ENCODE measurements around the gene LAP3. TPM values are rescaled to one million over a fixed set of nuclear protein-coding genes. Genes with fewer than 3 reads are reported as not detected.
A peak's percentile ranks its signal among the peaks of the same experiment; 100 is the strongest.

Gene LAP3
- polyA plus RNA-seq, 6 donors from 2014 or later = 33.4 to 54.5 (median 40.6) TPM

DNA sequence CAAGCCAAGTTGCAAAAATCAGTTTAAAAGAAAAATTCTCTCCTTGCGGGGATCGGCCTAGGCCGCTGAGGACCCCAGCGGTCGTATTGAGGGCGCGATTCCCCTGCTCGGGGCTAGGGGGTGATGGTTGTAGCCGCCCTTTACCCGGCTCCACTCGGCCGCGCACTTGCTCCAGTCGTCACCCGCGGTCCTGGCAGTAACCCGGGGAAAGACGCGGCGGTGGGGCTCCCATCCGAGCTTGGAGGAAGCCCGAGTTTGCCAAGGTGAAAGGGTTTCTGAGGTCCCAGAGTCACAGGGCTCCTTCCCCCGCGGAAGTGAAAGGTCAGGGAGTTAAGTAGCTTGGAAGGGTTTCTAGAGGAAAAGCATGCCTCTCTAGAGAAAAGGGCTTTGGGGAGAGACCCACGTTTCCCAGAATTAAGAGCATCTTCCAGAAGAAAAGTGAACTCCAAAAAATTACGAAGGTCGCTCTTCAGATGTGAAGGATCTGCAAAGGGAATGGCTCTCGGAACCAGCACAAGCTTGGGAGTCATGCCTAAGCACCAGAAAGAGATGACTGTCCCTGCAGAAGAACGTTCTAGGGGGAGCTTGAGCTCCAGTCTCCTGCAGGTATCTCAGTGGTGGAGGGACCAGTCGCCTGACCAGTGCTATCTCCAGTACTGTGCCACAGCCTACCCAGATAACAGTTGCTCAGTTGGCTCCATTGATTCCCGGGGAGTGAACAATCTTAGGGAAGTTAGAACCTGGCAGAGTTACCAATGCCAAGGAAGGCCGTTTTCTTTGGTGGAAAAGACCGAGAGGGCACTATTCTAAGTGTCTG is 875 bp downstream of the LAP3 start:
- Mint-ChIP-seq H3K4me3 (peak overlapping the region; percentile 90 to 97 (median 95)), H3K27ac (peak overlapping the region; percentile 94 to 99 (median 98)), H3K4me1 (peaks cover 19 to 26% (median 25%) of the 10 kb centered on the region in 3 donors), H3K9me3 (no peaks in the 10 kb centered on the region), H3K36me3 (peaks cover 0 to 6% of the 10 kb centered on the region in 2 donors), H3K27me3 (no peaks in the 10 kb centered on the region)
- ATAC-seq (ENCODE audit: low read depth in 2 of 2) = peak; percentile 5 to 13
- DNase-seq = peak; percentile 7

DNA sequence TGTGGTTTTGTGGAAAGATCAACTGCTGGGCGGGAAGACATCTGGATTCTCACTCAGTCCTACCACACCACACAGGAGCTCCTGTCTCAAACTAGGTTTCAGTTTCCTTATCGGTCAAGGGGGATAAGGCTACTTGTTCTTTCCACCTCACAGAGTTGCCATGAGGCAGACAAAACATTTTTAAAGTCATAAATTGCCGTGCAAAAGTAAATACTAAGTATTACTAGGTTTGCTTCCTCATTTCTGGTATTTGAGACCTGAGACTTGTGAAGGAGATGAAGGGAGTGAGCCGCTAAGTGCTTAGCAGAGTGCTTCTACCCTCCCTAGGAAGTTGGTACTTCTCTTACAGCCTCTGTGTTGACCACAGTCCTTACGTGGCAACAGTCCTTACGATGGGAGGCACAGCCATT is 1.5 kb downstream of the LAP3 start:
- DNase-seq = peak; percentile 19
- Mint-ChIP-seq H3K4me1 (peaks cover 19 to 26% (median 25%) of the 10 kb centered on the region in 3 donors), H3K36me3 (peaks cover 0 to 6% of the 10 kb centered on the region in 2 donors), H3K27me3 (no peaks in the 10 kb centered on the region), H3K9me3 (no peaks in the 10 kb centered on the region), H3K4me3 (peak overlapping the region; percentile 90 to 97 (median 95)), H3K27ac (peak overlapping the region; percentile 90 to 99 (median 96))
- ATAC-seq (ENCODE audit: low read depth in 2 of 2) = no peak

DNA sequence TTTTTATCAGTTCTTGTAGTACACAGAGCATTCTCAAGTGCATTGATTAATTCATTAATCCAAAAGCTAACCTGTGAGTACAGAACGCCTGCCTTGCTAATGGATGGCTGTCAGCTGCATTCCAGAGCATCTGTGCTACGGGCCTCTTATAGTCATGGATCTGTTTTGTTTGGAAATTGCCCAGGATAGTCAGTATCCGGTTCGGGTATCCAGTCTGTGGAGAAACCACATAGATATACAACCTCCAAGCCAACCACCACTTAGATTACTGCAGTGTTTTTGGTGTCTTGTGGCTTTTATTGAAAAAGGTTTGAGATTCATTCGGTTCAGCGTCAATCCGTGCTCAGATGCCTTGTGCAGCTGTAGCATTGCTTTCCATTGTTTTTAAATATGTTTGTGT is 4.0 kb downstream of the LAP3 start:
- ATAC-seq (ENCODE audit: low read depth in 2 of 2) (no peak), DNase-seq (no peak)
- H3K36me3 Mint-ChIP-seq = peaks cover 2 to 25% of the 10 kb centered on the region in 2 donors
- H3K27me3 Mint-ChIP-seq = no peaks in the 10 kb centered on the region
- no peaks in the 10 kb centered on the region for H3K9me3 Mint-ChIP-seq
- H3K4me3 Mint-ChIP-seq = peak overlapping the region in 2 of 8 donors; percentile 56 to 90
- no peak overlapping the region for H3K27ac Mint-ChIP-seq
- peaks cover 19 to 27% (median 26%) of the 10 kb centered on the region in 3 donors for H3K4me1 Mint-ChIP-seq

DNA sequence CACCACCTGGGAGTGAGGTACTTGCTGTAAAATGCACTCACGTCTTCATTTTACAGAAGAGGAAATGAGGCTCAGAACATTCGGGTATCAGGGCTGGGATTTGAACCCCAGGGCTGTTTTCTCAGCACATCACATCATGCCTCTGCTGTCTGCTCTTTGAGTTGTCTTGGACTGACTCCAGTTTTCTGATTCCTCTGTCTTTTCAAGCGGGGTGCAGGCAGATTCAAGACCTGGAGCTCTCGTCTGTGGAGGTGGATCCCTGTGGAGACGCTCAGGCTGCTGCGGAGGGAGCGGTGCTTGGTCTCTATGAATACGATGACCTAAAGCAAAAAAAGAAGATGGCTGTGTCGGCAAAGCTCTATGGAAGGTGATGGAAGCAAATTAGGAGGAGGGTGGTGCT is 6.3 kb downstream of the LAP3 start:
- Mint-ChIP-seq H3K4me3 (peak overlapping the region in 1 of 8 donors; percentile 22), H3K36me3 (peaks cover 7 to 36% of the 10 kb centered on the region in 2 donors), H3K4me1 (peaks cover 12 to 15% (median 13%) of the 10 kb centered on the region in 3 donors)

DNA sequence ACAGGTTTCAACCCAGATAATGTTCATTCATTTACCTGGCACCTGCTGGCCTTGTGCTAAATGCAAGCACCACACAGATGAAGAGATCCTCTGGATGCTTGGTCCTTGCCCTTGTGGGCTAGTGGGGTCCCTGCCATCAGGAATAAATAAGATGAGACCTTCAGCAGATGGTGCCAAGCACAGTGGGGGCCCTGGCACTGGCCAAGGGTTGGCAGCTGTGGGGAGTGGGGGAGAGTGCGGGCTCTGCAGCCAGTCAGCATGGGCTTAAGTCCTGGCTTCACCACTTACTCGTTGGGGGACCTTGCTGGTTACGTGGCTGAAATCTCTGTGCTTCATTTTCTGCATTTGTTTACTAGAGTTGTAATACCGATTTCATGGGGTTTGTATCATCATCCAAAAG is 6.9 kb downstream of the LAP3 start:
- Mint-ChIP-seq H3K27me3 (no peaks in the 10 kb centered on the region), H3K4me1 (peaks cover 5 to 9% (median 6%) of the 10 kb centered on the region in 3 donors), H3K4me3 (peak overlapping the region in 1 of 8 donors; percentile 72), H3K27ac (no peak overlapping the region), H3K9me3 (no peaks in the 10 kb centered on the region), H3K36me3 (peaks cover 7 to 36% of the 10 kb centered on the region in 2 donors)
- no peak for ATAC-seq (ENCODE audit: low read depth in 2 of 2)
- DNase-seq = no peak

More for the DNA sequence above, 6.3 kb downstream of the LAP3 start:
- H3K9me3 Mint-ChIP-seq = no peaks in the 10 kb centered on the region
- no peaks in the 10 kb centered on the region for H3K27me3 Mint-ChIP-seq
- no peak for DNase-seq
- no peak overlapping the region for H3K27ac Mint-ChIP-seq
- no peak for ATAC-seq (ENCODE audit: low read depth in 2 of 2)

DNA sequence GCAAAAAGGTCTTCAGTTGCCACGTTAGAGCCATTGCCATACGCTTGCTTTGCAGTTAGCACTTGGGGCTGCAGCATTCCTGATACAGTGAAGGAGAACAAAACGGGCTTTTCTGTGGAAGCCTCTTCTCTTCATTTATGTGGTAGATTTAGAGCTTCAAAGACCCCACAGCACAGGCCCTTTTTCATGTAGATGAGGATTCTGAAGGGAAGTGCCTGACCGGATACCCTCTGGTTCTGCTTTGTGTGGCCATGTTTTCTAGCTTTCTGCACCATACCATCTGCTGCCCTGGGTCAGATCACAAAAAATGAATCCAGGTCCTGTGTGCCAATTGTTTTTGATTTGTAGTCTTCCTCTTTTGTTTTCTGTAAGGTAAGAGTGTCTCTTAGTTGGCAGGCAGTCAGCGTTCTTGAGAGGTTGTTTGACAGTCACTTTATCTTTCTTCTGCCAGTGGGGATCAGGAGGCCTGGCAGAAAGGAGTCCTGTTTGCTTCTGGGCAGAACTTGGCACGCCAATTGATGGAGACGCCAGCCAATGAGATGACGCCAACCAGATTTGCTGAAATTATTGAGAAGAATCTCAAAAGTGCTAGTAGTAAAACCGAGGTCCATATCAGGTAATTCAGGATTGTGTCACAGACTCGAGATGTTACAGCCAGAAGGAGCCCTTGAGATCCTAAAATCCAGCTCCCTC is 7.7 kb downstream of the LAP3 start:
- no peak for DNase-seq
- H3K27ac Mint-ChIP-seq = peak overlapping the region in 1 of 6 donors; percentile 47
- no peaks in the 10 kb centered on the region for H3K9me3 Mint-ChIP-seq
- H3K27me3 Mint-ChIP-seq = no peaks in the 10 kb centered on the region
- ATAC-seq (ENCODE audit: low read depth in 2 of 2) = no peak
- H3K4me1 Mint-ChIP-seq = peaks cover 1 to 5% (median 3%) of the 10 kb centered on the region in 3 donors
- no peak overlapping the region for H3K4me3 Mint-ChIP-seq
- peaks cover 7 to 39% of the 10 kb centered on the region in 2 donors for H3K36me3 Mint-ChIP-seq

DNA sequence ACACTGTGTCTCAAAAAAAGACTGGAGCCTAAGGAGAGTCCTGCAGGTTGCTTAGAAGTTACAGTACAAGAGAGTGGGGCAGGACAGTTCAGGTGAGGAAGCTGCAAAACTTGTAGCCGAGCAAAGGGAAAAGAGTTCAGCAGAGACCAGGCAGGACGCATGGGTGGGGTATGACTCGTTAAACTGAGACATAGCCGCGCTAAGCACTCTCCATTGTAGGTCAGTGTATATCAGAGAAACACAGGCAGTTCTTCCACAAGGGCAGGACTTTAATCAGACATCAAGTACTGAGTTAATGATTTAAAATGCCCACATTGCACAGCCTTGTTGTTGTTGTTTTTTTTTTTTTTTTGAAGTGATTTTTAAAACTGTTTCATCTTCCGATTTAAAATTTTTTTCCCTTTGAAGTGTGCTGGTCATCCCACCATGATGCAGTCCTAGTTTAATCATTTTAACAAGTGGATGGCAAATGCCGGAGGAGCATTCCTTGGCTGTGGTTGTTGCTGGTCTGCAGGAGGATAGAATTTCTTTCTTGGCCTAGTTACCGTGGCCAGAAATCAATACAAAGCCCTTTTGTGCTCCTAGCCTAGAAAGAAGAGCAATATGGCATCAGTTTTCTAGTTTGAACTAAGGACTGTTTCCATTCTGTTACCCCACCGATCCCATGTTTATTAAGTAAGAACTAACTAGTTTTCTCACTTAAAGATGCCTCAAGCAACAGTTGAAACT is 10.3 kb downstream of the LAP3 start:
- Mint-ChIP-seq H3K9me3 (no peaks in the 10 kb centered on the region), H3K36me3 (peaks cover 7 to 36% of the 10 kb centered on the region in 2 donors), H3K4me1 (peaks cover 2 to 5% (median 3%) of the 10 kb centered on the region in 3 donors), H3K27ac (peak overlapping the region in 1 of 6 donors; percentile 65), H3K27me3 (no peaks in the 10 kb centered on the region), H3K4me3 (no peak overlapping the region)
- ATAC-seq (ENCODE audit: low read depth in 2 of 2) (no peak), DNase-seq (no peak)

DNA sequence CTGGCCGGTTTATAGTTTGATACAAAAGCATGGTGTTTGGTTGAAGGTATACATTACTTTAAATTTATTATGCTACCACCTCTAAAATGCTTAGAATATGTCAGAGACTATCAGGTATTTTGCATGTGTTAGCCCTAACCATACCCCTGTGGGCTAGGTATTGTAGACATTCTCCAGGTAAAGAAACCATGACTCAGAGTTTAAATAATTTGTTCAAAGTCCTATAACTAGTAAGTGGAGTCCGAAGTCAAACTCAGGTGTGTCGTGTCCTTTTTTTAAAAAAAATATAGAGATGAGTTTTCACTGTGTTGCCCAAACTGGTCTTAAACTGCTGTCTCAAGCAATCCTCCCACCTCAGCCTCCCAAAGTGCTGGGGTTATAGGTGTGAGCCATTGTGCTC is 12.4 kb downstream of the LAP3 start:
- Mint-ChIP-seq H3K36me3 (peaks cover 15 to 34% of the 10 kb centered on the region in 2 donors), H3K27me3 (no peaks in the 10 kb centered on the region), H3K27ac (no peak overlapping the region), H3K9me3 (no peaks in the 10 kb centered on the region), H3K4me3 (no peak overlapping the region), H3K4me1 (peaks cover 5 to 13% (median 12%) of the 10 kb centered on the region in 3 donors)
- DNase-seq = no peak
- ATAC-seq (ENCODE audit: low read depth in 2 of 2) = no peak

DNA sequence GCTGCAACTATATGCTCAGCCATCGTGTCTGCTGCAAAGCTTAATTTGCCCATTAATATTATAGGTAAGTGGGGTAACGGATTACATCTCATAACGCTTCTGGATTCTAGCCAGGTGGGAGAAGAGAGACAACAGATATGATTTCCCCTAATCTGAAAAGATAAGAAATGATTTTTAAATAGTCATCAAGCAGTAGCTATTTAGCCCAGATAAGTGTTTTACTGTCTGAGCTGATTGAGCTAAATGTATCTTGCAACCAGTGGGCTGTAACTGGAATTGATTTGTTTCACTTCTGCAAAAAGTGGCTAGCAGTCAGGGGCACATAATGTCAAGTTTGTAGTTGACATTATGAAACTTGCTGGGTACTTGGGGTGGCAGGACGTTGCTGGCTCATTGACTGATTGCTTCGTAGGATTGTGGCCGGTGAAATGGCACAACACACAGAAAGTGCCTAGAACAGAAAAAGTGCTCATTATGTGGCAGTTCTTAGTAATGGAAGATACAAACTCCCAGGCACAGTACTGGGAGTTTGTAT is 18.5 kb downstream of the LAP3 start:
- no peaks in the 10 kb centered on the region for H3K9me3 Mint-ChIP-seq
- peak; percentile 73 for DNase-seq
- H3K27me3 Mint-ChIP-seq = no peaks in the 10 kb centered on the region
- peaks cover 13 to 16% of the 10 kb centered on the region in 2 donors for H3K36me3 Mint-ChIP-seq
- peak; percentile 99 for ATAC-seq (ENCODE audit: low read depth in 2 of 2)
- H3K27ac Mint-ChIP-seq = peak overlapping the region in 4 of 6 donors; percentile 1 to 89 (median 84)
- peaks cover 12 to 32% (median 25%) of the 10 kb centered on the region in 3 donors for H3K4me1 Mint-ChIP-seq
- peak overlapping the region in 3 of 8 donors; percentile 33 to 86 (median 70) for H3K4me3 Mint-ChIP-seq

DNA sequence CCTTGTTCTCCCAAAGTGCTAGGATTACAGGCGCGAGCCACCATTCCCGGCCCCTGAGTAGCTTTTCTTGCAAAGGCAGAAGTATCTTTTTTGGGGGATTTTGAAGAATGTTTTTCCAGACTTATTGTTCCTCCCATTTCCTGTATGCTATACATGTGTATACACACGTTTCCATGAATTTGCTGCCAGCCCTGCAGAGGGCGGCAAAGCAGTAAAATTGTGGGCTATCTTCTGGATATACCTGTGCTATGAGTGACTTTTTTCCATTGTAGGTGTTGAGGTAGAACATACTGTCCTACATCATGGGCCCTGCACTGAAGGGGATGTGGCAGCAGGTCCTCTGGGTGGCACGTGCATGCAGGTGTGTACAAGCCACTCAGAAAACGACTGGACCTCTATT is 20.5 kb downstream of the LAP3 start:
- ATAC-seq (ENCODE audit: low read depth in 2 of 2) = no peak
- Mint-ChIP-seq H3K4me3 (peak overlapping the region in 1 of 8 donors; percentile 35), H3K27ac (no peak overlapping the region), H3K4me1 (peaks cover 12 to 29% (median 20%) of the 10 kb centered on the region in 3 donors), H3K36me3 (peaks cover 13 to 16% of the 10 kb centered on the region in 2 donors), H3K9me3 (no peaks in the 10 kb centered on the region), H3K27me3 (no peaks in the 10 kb centered on the region)
- no peak for DNase-seq

DNA sequence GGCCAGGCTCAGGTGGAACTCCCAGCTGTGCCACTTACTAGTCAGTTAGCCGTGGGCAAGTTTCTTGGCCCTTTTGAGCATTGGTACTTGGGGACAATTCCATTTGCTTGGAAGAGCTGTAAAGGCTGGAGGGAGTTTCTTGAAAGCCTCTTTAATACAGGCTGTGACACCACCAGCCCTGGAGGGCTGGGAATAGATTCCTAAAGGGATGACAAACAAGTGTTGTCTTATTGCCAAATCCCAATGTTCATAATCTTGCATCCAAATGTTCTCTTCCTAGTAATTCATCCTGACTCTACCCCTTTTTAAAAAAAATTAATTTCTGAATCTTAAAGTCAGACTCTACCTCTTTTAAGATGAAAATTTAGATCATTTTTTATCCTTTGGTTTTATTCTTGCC is 22.8 kb downstream of the LAP3 start:
- Mint-ChIP-seq H3K4me3 (no peak overlapping the region), H3K4me1 (peaks cover 10 to 14% (median 12%) of the 10 kb centered on the region in 3 donors), H3K27me3 (no peaks in the 10 kb centered on the region), H3K36me3 (peaks cover 8 to 13% of the 10 kb centered on the region in 2 donors), H3K9me3 (no peaks in the 10 kb centered on the region), H3K27ac (no peak overlapping the region)
- ATAC-seq (ENCODE audit: low read depth in 2 of 2) = no peak
- no peak for DNase-seq

DNA sequence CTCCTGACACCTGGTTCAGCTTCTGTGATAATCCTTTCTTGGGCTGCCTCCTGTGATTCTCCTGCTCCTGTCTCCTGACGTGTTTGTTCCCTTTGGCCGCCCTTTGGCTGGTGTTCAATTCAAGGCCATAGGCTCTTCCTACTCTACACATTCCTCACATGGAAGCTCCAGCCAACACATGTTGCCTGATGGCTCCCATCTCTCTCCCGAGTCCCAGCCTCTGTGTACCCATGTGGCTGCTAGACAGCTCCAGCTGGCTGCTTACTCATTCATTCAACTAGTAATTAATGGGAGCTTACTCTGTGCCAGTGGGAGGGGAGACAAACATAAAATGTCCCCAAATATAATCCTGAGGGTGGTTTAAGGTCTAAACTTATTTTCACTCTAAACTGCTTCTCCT is 28.2 kb downstream of the LAP3 start:
- Mint-ChIP-seq H3K27me3 (no peaks in the 10 kb centered on the region), H3K9me3 (no peaks in the 10 kb centered on the region), H3K4me1 (peaks cover 0 to 6% (median 0%) of the 10 kb centered on the region in 3 donors), H3K4me3 (no peak overlapping the region), H3K27ac (peak overlapping the region in 1 of 6 donors; percentile 76), H3K36me3 (peaks cover 11 to 13% of the 10 kb centered on the region in 2 donors)
- DNase-seq (no peak), ATAC-seq (ENCODE audit: low read depth in 2 of 2) (no peak)

Data from naive B cell (primary cell).